GM12892 (cell line): ENCODE results near the gene SCAMP1.

Experiments
- POLR2A ChIP-seq: IDR thresholded peaks from 2 replicates; pipeline ENCODE4 v1.6.1; 2011; ENCODE audit warnings: low read depth, low read length, control low read depth
- POLR2AphosphoS5 ChIP-seq: IDR thresholded peaks from 2 replicates; pipeline ENCODE4 v1.6.1; 2011; ENCODE audit warnings: low read depth, low read length, control low read depth
- TAF1 ChIP-seq: IDR thresholded peaks from 2 replicates; pipeline ENCODE4 v1.6.1; 2011; ENCODE audit warnings: low read depth, mild to moderate bottlenecking, control low read depth, low read length, borderline replicate concordance

DNA sequence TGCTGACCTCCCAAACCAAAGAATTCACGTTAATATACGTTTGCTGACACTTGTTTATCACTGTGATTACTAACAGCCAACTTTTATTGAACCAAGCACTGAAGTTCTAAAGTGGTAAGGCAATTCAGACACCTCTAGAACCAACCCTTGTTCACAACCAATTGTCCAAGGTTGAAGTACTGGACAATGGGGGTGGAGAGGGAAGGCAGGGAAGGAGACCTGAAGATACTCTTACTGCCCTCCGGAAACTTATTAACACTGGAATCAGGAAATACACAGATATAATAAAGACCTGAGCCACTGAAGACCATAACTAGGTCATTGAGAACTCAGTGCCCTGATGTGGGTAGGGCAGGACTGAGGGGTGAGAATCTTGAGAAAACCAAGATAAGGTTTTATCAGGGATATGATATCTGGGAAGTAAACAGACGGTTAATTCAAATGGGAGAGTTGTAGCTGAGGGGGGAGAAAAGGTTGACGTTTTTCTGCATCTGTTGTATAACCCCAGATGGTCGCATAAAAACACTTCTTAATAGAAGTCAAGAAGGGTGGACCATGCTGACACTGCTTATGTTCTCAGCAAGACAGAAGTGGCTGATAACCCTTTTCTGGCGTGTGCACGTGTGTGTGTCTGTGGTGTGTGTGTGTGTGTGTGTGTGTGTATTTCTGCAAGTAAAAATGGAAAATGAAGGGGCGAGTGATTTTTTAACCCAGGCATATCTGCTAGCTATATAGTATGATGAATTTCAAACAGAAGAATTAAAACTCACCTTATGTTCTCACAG, 162.3 kb downstream of the SCAMP1 start:
- TF ChIP-seq POLR2AphosphoS5 (no peak), POLR2A (no peak), TAF1 (no peak)
